WTC11 (cell line): ENCODE data around the gene TMEM259. TPM values are rescaled to one million over a fixed set of nuclear protein-coding genes. Genes with fewer than 3 reads are reported as not detected.

Experiments used
- ATAC-seq: fragments of 200-7000 bp; cut with Tn5 transposase; 2 replicates; pipeline ENCODE4 v1.10.0; 2021; ENCODE audit warnings: mild to moderate bottlenecking, moderate library complexity
- CTCF ChIA-PET: fragments of 300-600 bp; sonication (Branson Sonifier 250); formaldehyde crosslinking; loops from one replicate; lab custom pipeline; 2021; ENCODE audit warnings: antibody characterized with exemption; lab: Charles Lee
- POLR2A ChIA-PET: fragments of 350-600 bp; sonication (Branson Sonifier 250); formaldehyde crosslinking; loops from one replicate; lab custom pipeline; 2021; ENCODE audit warnings: antibody characterized with exemption; lab: Charles Lee
- DNase-seq: peaks from one replicate; pipeline ENCODE4 v3.0.0; 2021; ENCODE audit warnings: low spot score
- H3K27ac Mint-ChIP-seq: 2 replicates; pipeline ENCODE4 v1.8.0; 2021; ENCODE audit warnings: mixed read lengths
- H3K27me3 Mint-ChIP-seq: 2 replicates; pipeline ENCODE4 v1.8.0; 2021; ENCODE audit warnings: low read depth, mild to moderate bottlenecking, moderate library complexity, mixed read lengths
- H3K36me3 Mint-ChIP-seq: 2 replicates; pipeline ENCODE4 v1.8.0; 2021; ENCODE audit warnings: mixed read lengths
- H3K4me1 Mint-ChIP-seq: 2 replicates; pipeline ENCODE4 v1.8.0; 2022; ENCODE audit warnings: mixed read lengths
- H3K4me3 Mint-ChIP-seq: 2 replicates; pipeline ENCODE4 v1.8.0; 2021; ENCODE audit warnings: mild to moderate bottlenecking, moderate library complexity, mixed read lengths
- H3K9me3 Mint-ChIP-seq: 2 replicates; pipeline ENCODE4 v1.8.0; 2021; ENCODE audit warnings: mixed read lengths
- ATF1 ChIP-seq: sonication (generic); formaldehyde crosslinking; IDR thresholded peaks from 2 replicates; pipeline ENCODE4 v1.8.1; 2023; ENCODE audit warnings: mild to moderate bottlenecking, moderate library complexity, missing genetic modification reagents
- ATF2 ChIP-seq: sonication (generic); formaldehyde crosslinking; IDR thresholded peaks from 2 replicates; pipeline ENCODE4 v1.8.1; 2022; ENCODE audit warnings: low read depth, missing genetic modification reagents, borderline replicate concordance
- ATF6 ChIP-seq: sonication (generic); formaldehyde crosslinking; IDR thresholded peaks from 2 replicates; pipeline ENCODE4 v1.8.1; 2023; ENCODE audit warnings: mild to moderate bottlenecking, missing genetic modification reagents
- CBFB ChIP-seq: sonication (generic); formaldehyde crosslinking; IDR thresholded peaks from 2 replicates; pipeline ENCODE4 v1.8.1; 2022; ENCODE audit warnings: mild to moderate bottlenecking, low read depth, missing genetic modification reagents
- CDX4 ChIP-seq: fragments of 250-450 bp; sonication (Bioruptor Pico); IDR thresholded peaks from 2 replicates; pipeline ENCODE4 v1.9.0; 2021; ENCODE audit warnings: moderate library complexity, mild to moderate bottlenecking, inconsistent platforms, borderline replicate concordance
- CREB1 ChIP-seq: sonication (generic); formaldehyde crosslinking; IDR thresholded peaks from 2 replicates; pipeline ENCODE4 v1.8.0; 2023; ENCODE audit warnings: mild to moderate bottlenecking, missing genetic modification reagents
- CREM ChIP-seq: sonication (generic); formaldehyde crosslinking; IDR thresholded peaks from 2 replicates; pipeline ENCODE4 v1.8.1; 2022; ENCODE audit warnings: mild to moderate bottlenecking, missing genetic modification reagents, moderate library complexity
- CTCF ChIP-seq: fragments of 200-600 bp; IDR thresholded peaks from 2 replicates; pipeline ENCODE4 v1.8.0; 2022; ENCODE audit warnings: antibody characterized with exemption
- FOXK1 ChIP-seq: sonication (generic); formaldehyde crosslinking; IDR thresholded peaks from 2 replicates; pipeline ENCODE4 v1.8.0; 2022; ENCODE audit warnings: mild to moderate bottlenecking, moderate library complexity, missing genetic modification reagents
- FOXP4 ChIP-seq: sonication (generic); formaldehyde crosslinking; IDR thresholded peaks from 2 replicates; pipeline ENCODE4 v1.8.0; 2022; ENCODE audit warnings: mild to moderate bottlenecking, missing genetic modification reagents
- HMGA2 ChIP-seq: fragments of 250-450 bp; sonication (Bioruptor Pico); IDR thresholded peaks from 2 replicates; pipeline ENCODE4 v1.4.0; 2021; ENCODE audit warnings: mild to moderate bottlenecking, moderate library complexity
- JAZF1 ChIP-seq: fragments of 250-450 bp; sonication (Bioruptor Pico); IDR thresholded peaks from 2 replicates; pipeline ENCODE4 v1.9.0; 2021; ENCODE audit warnings: moderate library complexity, mild to moderate bottlenecking, inconsistent platforms
- MYBL2 ChIP-seq: sonication (generic); formaldehyde crosslinking; IDR thresholded peaks from 2 replicates; pipeline ENCODE4 v1.8.1; 2023; ENCODE audit warnings: mild to moderate bottlenecking, moderate library complexity, missing genetic modification reagents
- NFATC4 ChIP-seq: fragments of 250-450 bp; sonication (Bioruptor Pico); IDR thresholded peaks from 2 replicates; pipeline ENCODE4 v1.9.0; 2021; ENCODE audit warnings: mild to moderate bottlenecking
- NFE2L1 ChIP-seq: sonication (generic); formaldehyde crosslinking; IDR thresholded peaks from 2 replicates; pipeline ENCODE4 v1.8.1; 2023; ENCODE audit warnings: missing genetic modification reagents
- RELA ChIP-seq: sonication (generic); formaldehyde crosslinking; IDR thresholded peaks from 2 replicates; pipeline ENCODE4 v1.8.1; 2022; ENCODE audit warnings: missing genetic modification reagents, mild to moderate bottlenecking, borderline replicate concordance
- SMAD3 ChIP-seq: sonication (generic); formaldehyde crosslinking; IDR thresholded peaks from 2 replicates; pipeline ENCODE4 v1.8.0; 2022; ENCODE audit warnings: missing genetic modification reagents, mild to moderate bottlenecking, borderline replicate concordance
- SP1 ChIP-seq: sonication (generic); formaldehyde crosslinking; conservative IDR thresholded peaks from 2 replicates; pipeline ENCODE4 v1.8.1; 2022; ENCODE audit warnings: missing genetic modification reagents
- TCF7 ChIP-seq: sonication (generic); formaldehyde crosslinking; IDR thresholded peaks from 2 replicates; pipeline ENCODE4 v1.8.0; 2022; ENCODE audit warnings: mild to moderate bottlenecking, low read depth, missing genetic modification reagents, moderate library complexity
- TEAD4 ChIP-seq: sonication (generic); formaldehyde crosslinking; IDR thresholded peaks from 2 replicates; pipeline ENCODE4 v1.8.0; 2022; ENCODE audit warnings: mild to moderate bottlenecking, missing genetic modification reagents
- ZMAT4 ChIP-seq: fragments of 250-450 bp; sonication (Bioruptor Pico); IDR thresholded peaks from 2 replicates; pipeline ENCODE4 v1.9.0; 2021; ENCODE audit warnings: mild to moderate bottlenecking
- ZNF219 ChIP-seq: sonication (generic); formaldehyde crosslinking; IDR thresholded peaks from 2 replicates; pipeline ENCODE4 v1.8.0; 2023; ENCODE audit warnings: missing genetic modification reagents, mild to moderate bottlenecking, borderline replicate concordance
- ZNF232 ChIP-seq: sonication (generic); formaldehyde crosslinking; IDR thresholded peaks from 2 replicates; pipeline ENCODE4 v1.8.0; 2022; ENCODE audit warnings: mild to moderate bottlenecking, missing genetic modification reagents
- ZNF512 ChIP-seq: sonication (generic); formaldehyde crosslinking; IDR thresholded peaks from 2 replicates; pipeline ENCODE4 v1.8.1; 2022; ENCODE audit warnings: missing genetic modification reagents, borderline replicate concordance
- ZNF671 ChIP-seq: fragments of 250-450 bp; sonication (Bioruptor Pico); IDR thresholded peaks from 2 replicates; pipeline ENCODE4 v1.8.0; 2021; ENCODE audit warnings: mild to moderate bottlenecking
- total RNA-seq: library from RNA; stranded (reverse); gene quantifications from 3 replicates; pipeline ENCODE4 v1.2.3, GENCODE V29; 2021

The TMEM259 gene
- total RNA-seq, 1 experiment from 2014 or later = 202 TPM

GRCh38 chr19:1065606-1066109 lies 44.7 kb upstream of the TMEM259 start (continued):
- TF ChIP-seq ZMAT4 (no peak), NFATC4 (no peak), TEAD4 (CRISPR knock-in tag) (no peak), NFE2L1 (CRISPR knock-in tag) (no peak), ATF2 (CRISPR knock-in tag) (no peak), CBFB (CRISPR knock-in tag) (no peak), TCF7 (no peak), CREM (no peak)
- TF ChIP-seq, all 79 proteins: peak for 0

- peaks cover 26% of the 10 kb centered on the region for H3K27me3 Mint-ChIP-seq
- peak; percentile 80 for DNase-seq
- H3K4me3 Mint-ChIP-seq = peak overlapping the region; percentile 65
- H3K9me3 Mint-ChIP-seq = no peaks in the 10 kb centered on the region
- H3K27ac Mint-ChIP-seq = no peak overlapping the region; the same call in 1 of the 2 replicates
- peaks cover 17% of the 10 kb centered on the region for H3K4me1 Mint-ChIP-seq
- ChIA-PET POLR2A (interaction anchor here (0.5 to 2.1 kb wide), 12 partner anchors 11 to 275 kb away, joined by 3 to 9 read pairs (median 4); partner anchors contain the start of genes ABCA7, CIRBP and CNN2), CTCF (interaction anchor here (0.6 to 7.5 kb wide), 30 partner anchors 9 to 204 kb away, joined by 3 to 109 read pairs (median 6); partner anchors contain the start of genes ABCA7, ATP5F1D, CIRBP and CNN2)
- H3K36me3 Mint-ChIP-seq = no peaks in the 10 kb centered on the region
- peak; percentile 61 for ATAC-seq
- TF ChIP-seq CREM (no peak), FOXP4 (CRISPR knock-in tag) (0 out of 2 replicates have a peak, but pooled peaks have one; percentile 83), ZNF232 (CRISPR knock-in tag) (no peak; the same call in none of the 2 replicates), SMAD3 (CRISPR knock-in tag) (no peak), JAZF1 (CRISPR knock-in tag) (no peak), SP1 (CRISPR knock-in tag) (peak; percentile 77; the same call in 1 of the 2 replicates), RELA (peak; percentile 84; the same call in 1 of the 2 replicates), ATF1 (CRISPR knock-in tag) (peak; percentile 61; the same call in 1 of the 2 replicates), FOXK1 (CRISPR knock-in tag) (peak; percentile 81), CBFB (CRISPR knock-in tag) (peak; percentile 87; the same call in 1 of the 2 replicates), TCF7 (no peak), ZNF671 (no peak), ATF6 (no peak), CREB1 (CRISPR knock-in tag) (peak; percentile 77; the same call in 1 of the 2 replicates), ZNF219 (no peak), HMGA2 (no peak), ZNF512 (CRISPR knock-in tag) (no peak), MYBL2 (CRISPR knock-in tag) (no peak; the same call in 1 of the 2 replicates), CTCF (peak; percentile 55), CDX4 (no peak)
These were observed 44.0 kb upstream of the TMEM259 start for GRCh38 chr19:1064661-1065605.
